HG03103 (cell line): ENCODE results near the gene CCDC157.
"Not testable (repeated sequence)": the region's sequence is repeated elsewhere in the genome, so short reads cannot be mapped to it uniquely, and the experiment has no call there.

Experiments used
- ATAC-seq: cut with Tn5 transposase; IDR thresholded peaks from one replicate; pipeline ENCODE4 v1.9.1; 2021; ENCODE audit warnings: low read depth; ENCODE audit not compliant: unreplicated experiment

Gene CCDC157

GRCh38 chr22:30325724-30326254 lies 31.0 kb upstream of the CCDC157 start:
- ATAC-seq, result no peak

GRCh38 chr22:30326255-30326705 lies 30.5 kb upstream of the CCDC157 start:
- ATAC-seq, result no peak

- ATAC-seq, result peak; percentile 81
Measured at GRCh38 chr22:30326706-30327362, 30.0 kb upstream of the CCDC157 start, which contains the start of gene TBC1D10A. Gene TBC1D10A, minus strand, starts transcription at chr22:30326941. Its CDS starts 60 bp downstream, at chr22:30326881.

- no peak for ATAC-seq
Measured at GRCh38 chr22:30327864-30328345, 28.9 kb upstream of the CCDC157 start.

GRCh38 chr22:30328466-30329049 lies 28.2 kb upstream of the CCDC157 start:
- ATAC-seq, result no peak

GRCh38 chr22:30332551-30332950 lies 24.3 kb upstream of the CCDC157 start:
- no peak for ATAC-seq

- no peak for ATAC-seq
Measured at GRCh38 chr22:30332994-30333706, 23.7 kb upstream of the CCDC157 start.

GRCh38 chr22:30333707-30334087 lies 23.1 kb upstream of the CCDC157 start:
- no peak for ATAC-seq

- no peak for ATAC-seq
Measured at GRCh38 chr22:30334646-30335045, 22.2 kb upstream of the CCDC157 start.

- ATAC-seq, result no peak
Measured at GRCh38 chr22:30335236-30335635, 21.6 kb upstream of the CCDC157 start.

- ATAC-seq, result no peak
Measured at GRCh38 chr22:30336752-30337460, 19.9 kb upstream of the CCDC157 start.

GRCh38 chr22:30337461-30337778 lies 19.4 kb upstream of the CCDC157 start:
- ATAC-seq, result no peak

- ATAC-seq, result not testable (repeated sequence)
Measured at GRCh38 chr22:30338341-30338740, 18.5 kb upstream of the CCDC157 start.

GRCh38 chr22:30338802-30339201 lies 18.0 kb upstream of the CCDC157 start:
- ATAC-seq, result no peak

GRCh38 chr22:30340911-30341685 lies 15.7 kb upstream of the CCDC157 start:
- ATAC-seq, result no peak

- no peak for ATAC-seq
Measured at GRCh38 chr22:30344447-30345200, 12.2 kb upstream of the CCDC157 start.

GRCh38 chr22:30347255-30347892 lies 9.4 kb upstream of the CCDC157 start:
- ATAC-seq, result no peak

GRCh38 chr22:30348404-30348803 lies 8.4 kb upstream of the CCDC157 start:
- ATAC-seq, result no peak

- no peak for ATAC-seq
Measured at GRCh38 chr22:30348809-30349208, 8.0 kb upstream of the CCDC157 start.
